SHP77 (cell line): ENCODE data around the gene ZNF697.

Experiments
- DNase-seq, 2 experiments: peaks; one replicate each; lab custom pipeline; 2025; lab: John Stamatoyannopoulos, UW

Gene ZNF697

GRCh38 chr1:119647734-119648619 lies at the start of gene ZNF697:
TSS of gene ZNF697 (minus strand) at chr1:119648266. CDS start at chr1:119626100, 22,166 bp downstream.
- DNase-seq: peak; percentile 94 to 96

GRCh38 chr1:119697598-119697997 lies 49.5 kb upstream of the ZNF697 start:
- DNase-seq: no peak

- peak in 1 of 2 experiments; percentile 14 for DNase-seq
Measured at GRCh38 chr1:119696863-119697262, 48.8 kb upstream of the ZNF697 start.

GRCh38 chr1:119689511-119689910 lies 41.4 kb upstream of the ZNF697 start:
- no peak for DNase-seq

GRCh38 chr1:119688810-119689209 lies 40.7 kb upstream of the ZNF697 start:
- no peak for DNase-seq

GRCh38 chr1:119687434-119688079 lies 39.5 kb upstream of the ZNF697 start:
- DNase-seq: no peak

- DNase-seq: no peak
Measured at GRCh38 chr1:119686661-119687060, 38.6 kb upstream of the ZNF697 start.

- DNase-seq: no peak
Measured at GRCh38 chr1:119683893-119684292, 35.8 kb upstream of the ZNF697 start.

GRCh38 chr1:119682141-119682540 lies 34.1 kb upstream of the ZNF697 start:
- no peak for DNase-seq

GRCh38 chr1:119681560-119681959 lies 33.5 kb upstream of the ZNF697 start:
- DNase-seq: no peak

- no peak for DNase-seq
Measured at GRCh38 chr1:119680723-119681122, 32.7 kb upstream of the ZNF697 start.

- no peak for DNase-seq
Measured at GRCh38 chr1:119680193-119680592, 32.1 kb upstream of the ZNF697 start.

- DNase-seq: no peak
Measured at GRCh38 chr1:119679223-119679622, 31.2 kb upstream of the ZNF697 start.

GRCh38 chr1:119676571-119677206 lies 28.6 kb upstream of the ZNF697 start:
- DNase-seq: no peak

GRCh38 chr1:119675349-119676345 lies 27.6 kb upstream of the ZNF697 start:
- peak; percentile 66 to 73 for DNase-seq

GRCh38 chr1:119674835-119675289 lies 26.8 kb upstream of the ZNF697 start:
- no peak for DNase-seq

GRCh38 chr1:119674111-119674526 lies 26.1 kb upstream of the ZNF697 start:
- DNase-seq: no peak

- no peak for DNase-seq
Measured at GRCh38 chr1:119673171-119673940, 25.3 kb upstream of the ZNF697 start.

GRCh38 chr1:119670898-119671297 lies 22.8 kb upstream of the ZNF697 start:
- no peak for DNase-seq

- DNase-seq: no peak
Measured at GRCh38 chr1:119667173-119667572, 19.1 kb upstream of the ZNF697 start.

- DNase-seq: no peak
Measured at GRCh38 chr1:119664067-119664466, 16.0 kb upstream of the ZNF697 start.
